Esophagus squamous epithelium (tissue), 5 donors: Measurements from ENCODE around the gene CLEC2B. TPM values are rescaled to one million over a fixed set of nuclear protein-coding genes. Genes with fewer than 3 reads are reported as not detected.

ENCODE experiments used
- DNase-seq: peaks from one replicate; lab custom pipeline; 2025; lab: John Stamatoyannopoulos, UW
- H3K27ac ChIP-seq, 4 donors: fragments of 200-600 bp; sonication (generic); one replicate each; pipeline ENCODE4 v1.5.1; 2016 to 2019; ENCODE audit warnings: mild to moderate bottlenecking in 1 of 4
- H3K27me3 ChIP-seq, 4 donors: fragments of 200-600 bp; sonication (generic); 1 replicate in 3 of 4; 2 replicates in 1 of 4; pipeline versions ENCODE4 v1.5.1 to v1.6.0; 2017 to 2021; ENCODE audit warnings: antibody characterized with exemption in 1 of 4
- H3K36me3 ChIP-seq, 3 donors: fragments of 200-600 bp; sonication (generic); one replicate each; pipeline ENCODE4 v1.5.1; 2016 to 2019
- H3K4me1 ChIP-seq, 3 donors: fragments of 200-600 bp; sonication (generic); one replicate each; pipeline ENCODE4 v1.5.1; 2017 to 2019
- H3K4me3 ChIP-seq, 4 donors: fragments of 200-600 bp; sonication (generic); 1 replicate in 3 of 4; 2 replicates in 1 of 4; pipeline ENCODE4 v1.5.1; 2016 to 2019; ENCODE audit warnings: mild to moderate bottlenecking in 2 of 4, moderate library complexity in 1 of 4
- H3K9me3 ChIP-seq, 3 donors: fragments of 200-600 bp; sonication (generic); one replicate each; pipeline ENCODE4 v1.5.1; 2016 to 2019
- CTCF ChIP-seq, 6 experiments: fragments of 450-650 bp in 4 of 6; fragments of 200-600 bp in 2 of 6; sonication (generic) in 2 of 6; IDR thresholded peaks; one replicate each; pipeline ENCODE4 v1.5.1; 2016 to 2019; ENCODE audit warnings: antibody characterized with exemption in 6 of 6, mild to moderate bottlenecking in 4 of 6, moderate library complexity in 4 of 6
- POLR2A ChIP-seq, 4 donors: fragments of 450-650 bp; IDR thresholded peaks; one replicate each; pipeline ENCODE4 v1.6.1; 2017; ENCODE audit warnings: antibody characterized with exemption in 4 of 4, mild to moderate bottlenecking in 4 of 4, moderate library complexity in 3 of 4
- WGBS, 2 donors: methylation state at CpG; one replicate each; pipeline ENCODE4 v1.1.5; 2018; 5-methylcytosine and 5-hydroxymethylcytosine counted together
- intact Hi-C: fragments of 100-400 bp; cut with DNase I; formaldehyde crosslinking; loops from one replicate; pipeline ENCODE4 v1.15.0; 2022
- total RNA-seq, 4 donors: library from RNA; depleted of rRNA; stranded (reverse); fragments of >200 nt; gene quantifications; one replicate each; pipeline ENCODE4 v1.1.0, GENCODE V29; 2016
- donor health status: DM: yes; HTN: yes; CAD: no.

The CLEC2B gene
- total RNA-seq, 4 donors from 2014 or later, result 6.0 to 29.4 (median 14.9) TPM

DNA sequence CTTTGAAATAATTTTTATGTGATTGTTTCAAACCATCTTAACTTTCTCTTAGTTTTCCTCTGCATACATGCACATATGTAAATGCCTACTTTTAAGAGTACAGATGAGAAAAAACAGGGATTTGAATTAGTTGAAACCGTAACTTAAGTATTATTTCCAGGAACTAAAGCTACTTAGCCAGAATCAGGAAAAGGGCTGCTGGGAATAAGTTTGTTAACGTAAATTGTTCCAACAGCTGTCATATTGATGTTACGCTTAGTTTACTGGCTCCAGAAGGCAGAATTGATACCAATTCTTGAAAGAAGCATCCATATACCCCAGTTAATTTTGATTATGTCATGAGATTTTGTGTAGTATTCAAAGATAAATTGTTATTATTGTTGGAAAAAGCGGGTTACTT lies 59.8 kb downstream of the CLEC2B start:
- TF ChIP-seq POLR2A (IDR thresholded peaks at IDR 0.05), result no peak
- no peak for TF ChIP-seq CTCF (IDR thresholded peaks at IDR 0.05)
- 62 to 79% methylated on average over 4 of the region's 4 CpGs for WGBS, 2 donors
- intact Hi-C loops, result no loop called here
- peaks cover 0 to 8% (median 6%) of the 10 kb centered on the region in 3 donors for H3K4me1 ChIP-seq
- H3K27ac ChIP-seq, result no peak overlapping the region
- no peak overlapping the region for H3K4me3 ChIP-seq
- no peak for DNase-seq
- no peaks in the 10 kb centered on the region for H3K36me3 ChIP-seq
- H3K9me3 ChIP-seq, result no peaks in the 10 kb centered on the region
- peaks cover 0 to 16% (median 0%) of the 10 kb centered on the region in 4 donors for H3K27me3 ChIP-seq

GRCh38 chr12:9808504-9808903 lies 60.6 kb downstream of the CLEC2B start:
- TF ChIP-seq CTCF (IDR thresholded peaks at IDR 0.05) (no peak), POLR2A (IDR thresholded peaks at IDR 0.05) (no peak)
- Histone ChIP-seq H3K9me3 (no peaks in the 10 kb centered on the region), H3K27me3 (peaks cover 0 to 10% (median 0%) of the 10 kb centered on the region in 4 donors), H3K4me3 (no peak overlapping the region), H3K4me1 (peaks cover 0 to under 1% (median 0%) of the 10 kb centered on the region in 3 donors), H3K27ac (no peak overlapping the region), H3K36me3 (no peaks in the 10 kb centered on the region)
- WGBS, 2 donors, result 54% methylated on average over 3 of the region's 3 CpGs
- no peak for DNase-seq
- intact Hi-C loops, result no loop called here

- Histone ChIP-seq H3K36me3 (no peaks in the 10 kb centered on the region), H3K9me3 (no peaks in the 10 kb centered on the region), H3K27me3 (peaks cover 0 to 1% (median 0%) of the 10 kb centered on the region in 4 donors), H3K4me1 (no peaks in the 10 kb centered on the region), H3K27ac (no peak overlapping the region), H3K4me3 (no peak overlapping the region)
- intact Hi-C loops, result no loop called here
- DNase-seq, result no peak
- WGBS, 2 donors, result 86 to 89% methylated on average over 4 of the region's 4 CpGs
- TF ChIP-seq CTCF (IDR thresholded peaks at IDR 0.05), result no peak
- TF ChIP-seq POLR2A (IDR thresholded peaks at IDR 0.05), result no peak
These were observed 62.4 kb downstream of the CLEC2B start for GRCh38 chr12:9806714-9807113.

DNA sequence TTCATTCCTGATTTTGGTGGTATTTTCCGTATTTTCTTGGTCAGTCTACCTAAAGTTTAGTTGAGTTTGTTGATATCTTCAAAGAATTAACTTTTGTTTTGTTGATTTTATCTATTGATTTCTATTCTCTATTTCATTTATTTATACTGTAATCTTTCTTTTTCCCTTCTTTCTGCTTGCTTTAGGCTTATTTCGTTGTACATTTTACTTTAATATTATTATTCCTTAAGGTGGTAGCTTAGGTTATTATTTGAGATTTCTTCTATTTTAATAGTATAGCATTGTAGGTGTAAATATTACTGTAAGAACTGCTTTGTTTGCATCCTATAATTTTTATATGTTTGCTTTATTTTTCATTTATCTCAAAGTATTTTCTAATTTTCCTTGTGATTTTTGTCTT lies 63.3 kb downstream of the CLEC2B start:
- no peak for DNase-seq

More for the DNA sequence above, 63.3 kb downstream of the CLEC2B start:
- no peak for TF ChIP-seq POLR2A (IDR thresholded peaks at IDR 0.05)
- no peak for TF ChIP-seq CTCF (IDR thresholded peaks at IDR 0.05)
- intact Hi-C loops, result no loop called here
- H3K4me1 ChIP-seq, result no peaks in the 10 kb centered on the region
- no peaks in the 10 kb centered on the region for H3K27me3 ChIP-seq
- no peaks in the 10 kb centered on the region for H3K36me3 ChIP-seq
- WGBS, 2 donors, result 90 to 93% methylated on average over 2 of the region's 2 CpGs
- no peaks in the 10 kb centered on the region for H3K9me3 ChIP-seq
- H3K27ac ChIP-seq, result no peak overlapping the region
- no peak overlapping the region for H3K4me3 ChIP-seq

Other genes with a start within 250 kb of the CLEC2B start
- 10 to 100 TPM in 1 of 4 donors, 1 to 10 TPM in 3; 1.6 to 11.8 (median 4.3) TPM for gene CLEC2D, start 199.6 kb downstream of the CLEC2B start, total RNA-seq
- gene CLECL1, start 136.3 kb downstream of the CLEC2B start, total RNA-seq, result 1 to 10 TPM in 1 of 4 donors, not detected in 3; 1.1 TPM
- 1 to 10 TPM in 3 of 4 donors, under 1 TPM in 1; 0.99 to 6.7 (median 2.7) TPM for gene CD69, start 108.5 kb downstream of the CLEC2B start, total RNA-seq
- gene KLRF1, start 41.9 kb downstream of the CLEC2B start, total RNA-seq, result under 1 TPM; 0.35 to 0.99 (median 0.37) TPM
- gene KLRF2, start 12.1 kb upstream of the CLEC2B start, total RNA-seq, result not detected
- gene CLEC2A, start 63.0 kb upstream of the CLEC2B start, total RNA-seq, result not detected
- gene CLEC12A, start 102.1 kb upstream of the CLEC2B start, total RNA-seq, result 1 to 10 TPM in 1 of 4 donors, under 1 TPM in 1, not detected in 2; 0.64 to 1.5 TPM
- not detected for gene CLEC1B, start 129.8 kb upstream of the CLEC2B start, total RNA-seq
- gene CLEC12B, start 141.3 kb upstream of the CLEC2B start, total RNA-seq, result not detected
- gene CLEC9A, start 161.3 kb upstream of the CLEC2B start, total RNA-seq, result not detected
- 1 to 10 TPM in 2 of 4 donors, under 1 TPM in 1, not detected in 1; 0.76 to 4.2 (median 1.9) TPM for gene CLEC1A, start 229.6 kb upstream of the CLEC2B start, total RNA-seq